NT2/D1 (cell line): Measurements from ENCODE around the gene PPP6R1.

Experiments used
- SUZ12 ChIP-seq: IDR thresholded peaks from 2 replicates; pipeline ENCODE4 v1.6.1; 2011; ENCODE audit not compliant: insufficient read length, insufficient read depth; ENCODE audit errors: extremely low read depth
- ZNF274 ChIP-seq: IDR thresholded peaks from 2 replicates; pipeline ENCODE4 v1.6.1; 2011; ENCODE audit warnings: mild to moderate bottlenecking, low read depth, low read length

GRCh38 chr19:55277494-55277893, 18.7 kb upstream of the PPP6R1 start:
- TF ChIP-seq ZNF274 = no peak
- no peak for TF ChIP-seq SUZ12
